ENCODE results near the gene SPOCK1. TPM values are rescaled to one million over a fixed set of nuclear protein-coding genes. Genes with fewer than 3 reads are reported as not detected.

SPOCK1 gene
- total and polyA plus RNA-seq, 4 donors, result 0.48 to 4.5 (median 0.69) TPM

- WGBS, 2 donors, result 35 to 69% methylated on average over 1 of the region's 1 CpG
- Histone ChIP-seq H3K4me1 (ENCODE audit: control insufficient read depth in 5 of 5, insufficient read depth in 5 of 5, low read length in 5 of 5) (no peaks in the 10 kb centered on the region), H3K27me3 (ENCODE audit: control insufficient read depth in 3 of 3, insufficient read depth in 3 of 3, low read length in 2 of 3) (peaks cover 0 to 10% (median 0%) of the 10 kb centered on the region in 3 donors), H3K9me3 (ENCODE audit: control insufficient read depth in 4 of 4, insufficient read depth in 3 of 4, low read length in 3 of 4) (no peaks in the 10 kb centered on the region), H3K4me3 (no peak overlapping the region), H3K9ac (ENCODE audit: insufficient read depth in 1 of 2, low read length in 2 of 2) (no peak overlapping the region), H3K36me3 (ENCODE audit: control insufficient read depth in 4 of 4, insufficient read depth in 4 of 4, low read length in 4 of 4) (no peaks in the 10 kb centered on the region), H3K27ac (ENCODE audit: low read depth in 1 of 2, low read length in 1 of 2) (no peak overlapping the region)
- DNase-seq (no peak), ATAC-seq (ENCODE audit: insufficient read depth, low FRiP score) (no peak)
- TF ChIP-seq, protein P1, sequence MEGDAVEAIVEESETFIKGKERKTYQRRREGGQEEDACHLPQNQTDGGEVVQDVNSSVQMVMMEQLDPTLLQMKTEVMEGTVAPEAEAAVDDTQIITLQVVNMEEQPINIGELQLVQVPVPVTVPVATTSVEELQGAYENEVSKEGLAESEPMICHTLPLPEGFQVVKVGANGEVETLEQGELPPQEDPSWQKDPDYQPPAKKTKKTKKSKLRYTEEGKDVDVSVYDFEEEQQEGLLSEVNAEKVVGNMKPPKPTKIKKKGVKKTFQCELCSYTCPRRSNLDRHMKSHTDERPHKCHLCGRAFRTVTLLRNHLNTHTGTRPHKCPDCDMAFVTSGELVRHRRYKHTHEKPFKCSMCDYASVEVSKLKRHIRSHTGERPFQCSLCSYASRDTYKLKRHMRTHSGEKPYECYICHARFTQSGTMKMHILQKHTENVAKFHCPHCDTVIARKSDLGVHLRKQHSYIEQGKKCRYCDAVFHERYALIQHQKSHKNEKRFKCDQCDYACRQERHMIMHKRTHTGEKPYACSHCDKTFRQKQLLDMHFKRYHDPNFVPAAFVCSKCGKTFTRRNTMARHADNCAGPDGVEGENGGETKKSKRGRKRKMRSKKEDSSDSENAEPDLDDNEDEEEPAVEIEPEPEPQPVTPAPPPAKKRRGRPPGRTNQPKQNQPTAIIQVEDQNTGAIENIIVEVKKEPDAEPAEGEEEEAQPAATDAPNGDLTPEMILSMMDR (IDR thresholded peaks at IDR 0.05; ENCODE audit: control extremely low read depth, extremely low read depth), result no peak
These were observed 56.5 kb downstream of the SPOCK1 start for GRCh38 chr5:137442660-137443059.

DNA sequence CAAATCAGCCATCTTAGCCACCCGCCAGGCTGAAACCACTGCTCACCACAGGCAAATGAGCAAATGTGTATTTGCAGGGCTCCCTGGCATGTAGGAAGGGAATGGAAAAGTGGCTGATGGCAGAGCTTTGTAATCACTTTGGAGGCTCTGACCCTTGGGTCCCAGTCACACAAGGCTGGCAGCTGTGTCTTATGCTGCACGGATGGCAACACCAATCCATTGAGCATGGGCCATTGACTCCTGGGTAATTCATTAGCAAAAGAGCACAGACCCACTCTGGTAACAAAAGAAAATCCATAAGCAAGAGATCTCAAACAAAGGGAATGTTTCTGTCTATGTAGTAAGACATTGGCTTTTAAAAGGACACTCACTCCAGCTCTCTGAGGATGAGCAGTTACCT, 57.6 kb downstream of the SPOCK1 start:
- Histone ChIP-seq H3K9me3 (ENCODE audit: control insufficient read depth in 4 of 4, insufficient read depth in 3 of 4, low read length in 3 of 4) (no peaks in the 10 kb centered on the region), H3K27ac (ENCODE audit: low read depth in 1 of 2, low read length in 1 of 2) (no peak overlapping the region), H3K27me3 (ENCODE audit: control insufficient read depth in 3 of 3, insufficient read depth in 3 of 3, low read length in 2 of 3) (peaks cover 0 to 10% (median 0%) of the 10 kb centered on the region in 3 donors), H3K4me3 (no peak overlapping the region), H3K36me3 (ENCODE audit: control insufficient read depth in 4 of 4, insufficient read depth in 4 of 4, low read length in 4 of 4) (no peaks in the 10 kb centered on the region), H3K4me1 (ENCODE audit: control insufficient read depth in 5 of 5, insufficient read depth in 5 of 5, low read length in 5 of 5) (no peaks in the 10 kb centered on the region), H3K9ac (ENCODE audit: insufficient read depth in 1 of 2, low read length in 2 of 2) (no peak overlapping the region)
- ATAC-seq (ENCODE audit: insufficient read depth, low FRiP score) (no peak), DNase-seq (no peak)
- 89 to 92% methylated on average over 2 of the region's 2 CpGs for WGBS, 2 donors
- TF ChIP-seq, protein P1 (IDR thresholded peaks at IDR 0.05; ENCODE audit: control extremely low read depth, extremely low read depth), result no peak

- no peak for ATAC-seq (ENCODE audit: insufficient read depth, low FRiP score)
- 63 to 67% methylated on average over 3 of the region's 3 CpGs for WGBS, 2 donors
- no peaks in the 10 kb centered on the region for H3K4me1 ChIP-seq (ENCODE audit: control insufficient read depth in 5 of 5, insufficient read depth in 5 of 5, low read length in 5 of 5)
- H3K27me3 ChIP-seq (ENCODE audit: control insufficient read depth in 3 of 3, insufficient read depth in 3 of 3, low read length in 2 of 3), result peaks cover 0 to 10% (median 0%) of the 10 kb centered on the region in 3 donors
- no peaks in the 10 kb centered on the region for H3K36me3 ChIP-seq (ENCODE audit: control insufficient read depth in 4 of 4, insufficient read depth in 4 of 4, low read length in 4 of 4)
- no peak overlapping the region for H3K4me3 ChIP-seq
- no peak for DNase-seq
- H3K9me3 ChIP-seq (ENCODE audit: control insufficient read depth in 4 of 4, insufficient read depth in 3 of 4, low read length in 3 of 4), result no peaks in the 10 kb centered on the region
- H3K27ac ChIP-seq (ENCODE audit: low read depth in 1 of 2, low read length in 1 of 2), result no peak overlapping the region
- H3K9ac ChIP-seq (ENCODE audit: insufficient read depth in 1 of 2, low read length in 2 of 2), result no peak overlapping the region
- TF ChIP-seq, protein P1 (IDR thresholded peaks at IDR 0.05; ENCODE audit: control extremely low read depth, extremely low read depth), result no peak
These were observed 58.3 kb downstream of the SPOCK1 start for GRCh38 chr5:137440795-137441194.

DNA sequence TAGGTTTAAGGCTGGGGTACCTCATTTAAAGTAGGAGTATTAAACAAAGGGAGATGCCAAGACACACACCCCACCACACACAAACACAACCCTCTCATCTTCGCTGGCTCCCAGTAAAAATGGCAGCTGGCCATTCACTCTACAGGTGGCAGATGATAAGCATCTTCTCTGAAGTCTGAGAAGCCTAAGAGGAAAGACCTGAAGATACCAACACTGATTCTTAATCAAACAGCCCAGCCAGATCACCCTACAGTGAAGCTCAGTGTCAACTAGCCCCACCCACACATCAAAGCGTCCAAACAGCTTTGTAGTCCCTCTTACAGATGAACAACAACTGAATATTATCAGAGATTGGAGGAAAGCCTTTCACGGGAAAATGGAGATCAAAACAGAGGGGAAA, 59.5 kb downstream of the SPOCK1 start:
- TF ChIP-seq, protein P1 (IDR thresholded peaks at IDR 0.05; ENCODE audit: control extremely low read depth, extremely low read depth), result no peak
- no peaks in the 10 kb centered on the region for H3K4me1 ChIP-seq (ENCODE audit: control insufficient read depth in 5 of 5, insufficient read depth in 5 of 5, low read length in 5 of 5)
- H3K27ac ChIP-seq (ENCODE audit: low read depth in 1 of 2, low read length in 1 of 2), result no peak overlapping the region
- no peak for ATAC-seq (ENCODE audit: insufficient read depth, low FRiP score)
- no peak overlapping the region for H3K9ac ChIP-seq (ENCODE audit: insufficient read depth in 1 of 2, low read length in 2 of 2)
- no peaks in the 10 kb centered on the region for H3K36me3 ChIP-seq (ENCODE audit: control insufficient read depth in 4 of 4, insufficient read depth in 4 of 4, low read length in 4 of 4)
- no peaks in the 10 kb centered on the region for H3K9me3 ChIP-seq (ENCODE audit: control insufficient read depth in 4 of 4, insufficient read depth in 3 of 4, low read length in 3 of 4)
- WGBS, 2 donors, result 54 to 70% methylated on average over 3 of the region's 3 CpGs
- H3K27me3 ChIP-seq (ENCODE audit: control insufficient read depth in 3 of 3, insufficient read depth in 3 of 3, low read length in 2 of 3), result peaks cover 0 to 4% (median 0%) of the 10 kb centered on the region in 3 donors
- DNase-seq, result no peak
- no peak overlapping the region for H3K4me3 ChIP-seq
